ENCODE measurements around the gene FEZF1. TPM values are rescaled to one million over a fixed set of nuclear protein-coding genes. Genes with fewer than 3 reads are reported as not detected.
"Not testable (repeated sequence)": the region's sequence is repeated elsewhere in the genome, so short reads cannot be mapped to it uniquely, and the experiment has no call there.

FEZF1 gene
- total and polyA plus RNA-seq, 2 of the 4 experiments (the other 2 are of a cell fraction): not detected

- H3K18ac ChIP-seq (ENCODE audit: low read depth, low read length); H3K9me3 ChIP-seq (ENCODE audit: control insufficient read depth, insufficient read depth, low read length); dilution Hi-C loops (cut with HindIII; ENCODE audit: low sequenced_read_pairs, unreplicated experiment); H2AK5ac ChIP-seq (ENCODE audit: low read depth, low read length); H3K4me2 ChIP-seq (ENCODE audit: low read depth, low read length); H4K8ac ChIP-seq (ENCODE audit: low read depth in 2 of 2, low read length in 2 of 2); H4K5ac ChIP-seq (ENCODE audit: low read depth, low read length); H3K56ac ChIP-seq (ENCODE audit: extremely low read depth, insufficient read depth, low read length); intact Hi-C loops (cut with micrococcal nuclease); BruUV-seq (replicated peaks); H3K9me1 ChIP-seq (ENCODE audit: insufficient read depth, low read length); H3K9ac ChIP-seq (ENCODE audit: low read depth, low read length); H2AK9ac ChIP-seq (replicated peaks; ENCODE audit: low read depth, low read length, poor library complexity); DNase-seq; H2BK20ac ChIP-seq (ENCODE audit: low read depth, low read length); H3K27ac ChIP-seq (ENCODE audit: insufficient read depth, low read length); H3K4ac ChIP-seq (ENCODE audit: low read depth, low read length); ATAC-seq (ENCODE audit: low read depth); H4K20me1 ChIP-seq (ENCODE audit: insufficient read depth, low read length); POLR2A ChIA-PET (ENCODE audit: unreplicated experiment); H3K36me3 ChIP-seq (ENCODE audit: control insufficient read depth, insufficient read depth, low read length); H2BK15ac ChIP-seq (ENCODE audit: low read depth, low read length); H4K91ac ChIP-seq (ENCODE audit: insufficient read depth, low read depth, low read length); H2BK5ac ChIP-seq (ENCODE audit: low read depth, low read length, poor library complexity, severe bottlenecking); H2AFZ ChIP-seq (replicated peaks; ENCODE audit: low read length, poor library complexity); H3K14ac ChIP-seq (replicated peaks; ENCODE audit: low read depth, low read length); H3K4me1 ChIP-seq (ENCODE audit: control insufficient read depth, insufficient read depth, low read length); H3K4me3 ChIP-seq (ENCODE audit: insufficient read depth, low read depth, low read length); H3K27me3 ChIP-seq (ENCODE audit: control insufficient read depth, insufficient read depth, low read length); H2BK120ac ChIP-seq (ENCODE audit: low read depth, low read length); in situ Hi-C loops (cut with MboI; ENCODE audit: low sequenced_read_pairs); CTCF ChIA-PET; H3K23ac ChIP-seq (ENCODE audit: low read depth, low read length); H3K79me1 ChIP-seq (ENCODE audit: low read depth in 1 of 2, low read length in 2 of 2): not testable (repeated sequence)
- no CpG with 5 or more reads among the region's 24 CpGs for WGBS, 2 experiments (ENCODE audit: extremely low coverage in 2 of 2, insufficient read length in 1 of 2)
These were observed 19.9 kb downstream of the FEZF1 start for GRCh38 chr7:122284608-122285007.

Data from IMR-90 (cell line).